ENCODE results near the gene IL25.

DNA sequence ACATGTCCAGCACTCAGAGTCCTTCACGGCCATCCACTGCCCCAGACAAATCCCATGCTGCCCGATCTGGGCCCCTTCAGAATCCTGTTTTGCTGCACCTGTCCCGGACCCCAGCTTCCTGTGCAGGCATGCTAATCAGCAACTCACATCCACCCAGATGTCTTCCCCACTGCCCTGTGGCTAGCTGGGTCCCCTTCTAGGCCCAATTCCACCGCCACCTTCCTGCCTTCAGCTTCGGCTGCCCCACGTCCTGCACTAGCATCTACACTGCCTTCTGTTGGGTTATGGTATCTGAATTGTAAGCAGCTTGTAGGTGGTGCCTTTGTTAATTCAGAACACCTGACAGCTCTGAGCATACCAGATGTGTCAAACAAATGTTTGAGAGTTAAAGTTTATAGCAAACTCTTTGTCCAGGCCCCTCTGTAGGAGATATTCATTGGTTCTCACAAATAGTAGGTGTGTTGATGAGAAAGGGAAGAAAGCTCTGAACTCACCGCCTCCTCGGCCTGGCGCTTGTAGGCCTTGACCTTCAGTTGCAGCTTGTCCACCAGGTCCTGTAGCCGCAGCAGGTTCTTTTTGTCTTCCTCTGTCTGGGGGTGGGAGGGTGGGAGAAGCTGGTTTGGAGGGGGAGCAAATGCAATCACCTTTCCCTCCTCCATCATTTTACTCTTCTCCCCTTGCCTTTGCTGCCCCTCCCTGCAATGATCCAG lies 10.3 kb downstream of the IL25 start:
- TF ChIP-seq EZH2phosphoT487 (IDR thresholded peaks at IDR 0.05; ENCODE audit: borderline replicate concordance, low read depth), result no peak
- no peak for TF ChIP-seq CTCF (IDR thresholded peaks at IDR 0.05)
- TF ChIP-seq SIN3A (IDR thresholded peaks at IDR 0.05; ENCODE audit: borderline replicate concordance, low read depth, low read length), result no peak
- TF ChIP-seq, protein P1, sequence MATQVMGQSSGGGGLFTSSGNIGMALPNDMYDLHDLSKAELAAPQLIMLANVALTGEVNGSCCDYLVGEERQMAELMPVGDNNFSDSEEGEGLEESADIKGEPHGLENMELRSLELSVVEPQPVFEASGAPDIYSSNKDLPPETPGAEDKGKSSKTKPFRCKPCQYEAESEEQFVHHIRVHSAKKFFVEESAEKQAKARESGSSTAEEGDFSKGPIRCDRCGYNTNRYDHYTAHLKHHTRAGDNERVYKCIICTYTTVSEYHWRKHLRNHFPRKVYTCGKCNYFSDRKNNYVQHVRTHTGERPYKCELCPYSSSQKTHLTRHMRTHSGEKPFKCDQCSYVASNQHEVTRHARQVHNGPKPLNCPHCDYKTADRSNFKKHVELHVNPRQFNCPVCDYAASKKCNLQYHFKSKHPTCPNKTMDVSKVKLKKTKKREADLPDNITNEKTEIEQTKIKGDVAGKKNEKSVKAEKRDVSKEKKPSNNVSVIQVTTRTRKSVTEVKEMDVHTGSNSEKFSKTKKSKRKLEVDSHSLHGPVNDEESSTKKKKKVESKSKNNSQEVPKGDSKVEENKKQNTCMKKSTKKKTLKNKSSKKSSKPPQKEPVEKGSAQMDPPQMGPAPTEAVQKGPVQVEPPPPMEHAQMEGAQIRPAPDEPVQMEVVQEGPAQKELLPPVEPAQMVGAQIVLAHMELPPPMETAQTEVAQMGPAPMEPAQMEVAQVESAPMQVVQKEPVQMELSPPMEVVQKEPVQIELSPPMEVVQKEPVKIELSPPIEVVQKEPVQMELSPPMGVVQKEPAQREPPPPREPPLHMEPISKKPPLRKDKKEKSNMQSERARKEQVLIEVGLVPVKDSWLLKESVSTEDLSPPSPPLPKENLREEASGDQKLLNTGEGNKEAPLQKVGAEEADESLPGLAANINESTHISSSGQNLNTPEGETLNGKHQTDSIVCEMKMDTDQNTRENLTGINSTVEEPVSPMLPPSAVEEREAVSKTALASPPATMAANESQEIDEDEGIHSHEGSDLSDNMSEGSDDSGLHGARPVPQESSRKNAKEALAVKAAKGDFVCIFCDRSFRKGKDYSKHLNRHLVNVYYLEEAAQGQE (IDR thresholded peaks at IDR 0.05; ENCODE audit: low read depth, low read length), result no peak
- TF ChIP-seq MAX (IDR thresholded peaks at IDR 0.05; ENCODE audit: low read depth), result no peak
- no peak for TF ChIP-seq NRF1 (IDR thresholded peaks at IDR 0.05; ENCODE audit: low read depth, low read length)
- no peak for TF ChIP-seq RCOR1 (IDR thresholded peaks at IDR 0.05; ENCODE audit: low read length)
- no peak for TF ChIP-seq JUND (IDR thresholded peaks at IDR 0.05)
- no peak for TF ChIP-seq POLR2AphosphoS5 (IDR thresholded peaks at IDR 0.05; ENCODE audit: low read depth, low read length)
- TF ChIP-seq RAD21 (IDR thresholded peaks at IDR 0.05; ENCODE audit: low read length), result no peak
- no peak for TF ChIP-seq EP300 (IDR thresholded peaks at IDR 0.05; ENCODE audit: borderline replicate concordance in 1 of 2, low read depth in 1 of 2, low read length in 1 of 2)
- no peak for TF ChIP-seq NFIC (IDR thresholded peaks at IDR 0.05; ENCODE audit: borderline replicate concordance)
- no peak for TF ChIP-seq CHD2 (IDR thresholded peaks at IDR 0.05; ENCODE audit: low read length, partially characterized antibody)
- TF ChIP-seq TCF12 (IDR thresholded peaks at IDR 0.05), result no peak
